Measurements from ENCODE around the gene TLCD3A. TPM values are rescaled to one million over a fixed set of nuclear protein-coding genes. Genes with fewer than 3 reads are reported as not detected.

Gene TLCD3A
- total RNA-seq = 19.8 and 20.2 TPM in 2 replicates

DNA sequence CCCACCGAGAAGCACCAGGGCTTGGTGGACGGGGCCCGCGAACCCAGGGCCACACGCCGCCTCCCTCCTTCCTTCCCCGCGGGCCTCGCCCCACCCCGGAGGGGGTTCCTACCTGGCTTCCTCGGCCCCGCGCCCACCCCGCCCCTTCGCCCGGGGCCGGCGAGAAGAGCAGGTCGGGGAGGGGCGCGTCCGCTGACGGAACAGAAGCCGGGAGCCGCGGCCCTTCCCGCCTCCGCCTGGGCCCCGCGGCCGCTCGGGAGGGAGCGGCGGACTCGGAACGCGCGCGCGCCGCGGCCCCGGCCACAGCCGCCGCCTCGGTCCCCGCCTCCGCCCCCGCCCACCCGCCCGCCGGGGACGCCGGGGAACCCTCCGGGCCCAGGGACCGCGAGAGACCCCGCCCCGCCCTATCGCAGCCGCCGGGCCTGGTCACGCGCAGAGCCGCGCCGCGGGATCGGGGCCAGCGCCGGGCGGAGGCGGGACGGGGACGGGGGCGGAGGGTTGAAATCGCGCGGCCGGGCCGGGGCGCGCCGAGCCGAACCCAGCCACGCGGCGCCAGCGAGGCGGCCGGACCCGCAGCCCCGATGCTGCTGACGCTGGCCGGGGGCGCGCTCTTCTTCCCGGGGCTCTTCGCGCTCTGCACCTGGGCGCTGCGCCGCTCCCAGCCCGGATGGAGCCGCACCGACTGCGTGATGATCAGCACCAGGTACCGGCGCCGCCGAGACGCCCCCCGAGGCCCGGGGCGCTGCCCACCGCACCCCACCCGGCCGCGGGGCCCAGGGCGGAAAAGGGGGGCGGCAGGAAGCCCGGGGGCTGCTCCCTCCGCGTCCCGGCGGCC lies at the start of gene TLCD3A:
TLCD3A (plus strand) TSS at position 530 of the 835 bp plus-strand sequence; CDS start at position 582, 52 bp downstream.

DNA sequence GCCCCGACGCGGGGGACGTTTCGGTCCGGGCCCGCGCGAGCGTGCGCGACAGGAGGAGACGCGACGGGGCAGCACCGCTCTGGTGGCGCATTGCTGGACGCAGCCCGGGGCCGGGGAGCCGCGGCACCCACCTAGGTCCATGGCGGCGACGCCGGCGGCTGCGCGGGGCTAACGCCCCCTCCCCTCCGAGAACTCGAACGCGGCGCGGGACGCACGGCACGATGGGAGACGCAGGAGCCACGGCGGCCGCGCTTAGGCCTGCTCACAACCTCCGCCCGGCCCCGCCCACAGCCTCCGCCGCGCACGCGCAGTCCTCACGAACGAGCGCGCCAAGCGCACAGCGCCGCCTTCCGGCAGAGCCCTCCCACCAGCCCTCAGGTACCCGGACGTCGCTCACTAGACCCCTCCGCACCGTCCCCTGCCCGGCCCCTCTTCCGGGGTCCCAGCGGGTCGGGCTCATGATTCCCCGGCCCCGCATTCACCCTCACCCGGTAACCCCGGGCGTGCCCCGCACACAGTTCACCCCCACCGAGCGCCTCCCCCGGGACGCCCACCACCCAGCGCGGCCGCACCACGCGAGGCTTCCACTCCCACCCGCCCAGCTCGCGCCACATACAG lies 19.7 kb downstream of the TLCD3A start, which contains the start of gene GEMIN4:
GEMIN4 (minus strand) TSS at position 263 of the 618 bp plus-strand sequence; CDS start at position 141, 122 bp downstream.

DNA sequence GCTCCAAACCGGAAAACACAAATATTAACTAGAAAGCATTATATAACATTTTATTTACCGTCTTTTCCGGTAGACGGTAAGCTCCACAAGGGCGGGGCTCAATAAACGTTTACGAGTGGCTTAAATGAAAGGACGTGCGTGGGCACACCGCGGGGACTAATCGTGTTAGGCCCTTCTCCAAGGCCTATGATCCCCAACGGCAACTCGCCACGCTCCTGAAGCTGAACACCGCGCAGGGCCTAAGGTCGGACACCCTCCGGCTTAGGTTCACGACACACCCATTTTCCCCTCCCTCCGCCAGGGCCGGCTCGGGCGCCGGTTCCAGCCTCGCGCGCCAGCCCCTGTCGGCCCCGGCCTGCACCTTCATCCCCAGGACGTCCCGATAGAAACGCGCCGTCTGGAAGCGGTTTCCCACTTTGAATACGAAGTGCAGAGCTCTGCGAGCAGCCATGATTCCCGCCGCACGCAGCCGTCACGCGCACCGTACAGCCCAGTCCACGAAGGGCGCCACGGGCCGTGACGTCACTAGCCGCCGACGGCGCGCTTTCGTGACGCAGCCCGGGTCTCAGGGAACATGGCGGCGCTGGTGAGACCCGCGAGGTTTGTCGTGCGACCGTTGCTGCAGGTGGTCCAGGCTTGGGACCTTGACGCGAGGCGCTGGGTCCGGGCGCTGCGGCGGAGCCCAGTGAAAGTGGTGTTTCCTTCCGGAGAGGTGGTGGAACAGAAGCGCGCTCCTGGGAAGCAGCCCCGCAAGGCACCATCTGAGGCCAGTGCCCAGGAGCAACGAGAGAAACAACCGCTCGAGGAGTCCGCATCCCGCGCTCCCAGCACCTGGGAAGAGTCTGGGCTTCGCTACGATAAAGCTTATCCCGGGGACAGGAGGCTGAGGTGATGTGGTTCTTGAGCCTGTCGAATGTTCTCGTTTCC lies 49.7 kb downstream of the TLCD3A start, which contains the start of the genes GLOD4 and MRM3:
GLOD4 (minus strand) TSS at position 476 of the 927 bp plus-strand sequence; CDS start at position 451, 25 bp downstream.
MRM3 (plus strand) TSS at position 549 of the 927 bp plus-strand sequence; CDS start at position 575, 26 bp downstream.

Other genes with a start within 250 kb of the TLCD3A start
- 31.5 and 31.7 TPM in 2 replicates for gene VPS53, start 17.8 kb upstream of the TLCD3A start, total RNA-seq
- 23.7 and 30.3 TPM in 2 replicates for gene GEMIN4, start 19.7 kb downstream of the TLCD3A start, total RNA-seq
- gene GLOD4, start 49.7 kb downstream of the TLCD3A start, total RNA-seq = 56.4 and 59.3 TPM in 2 replicates
- 26.8 and 32.3 TPM in 2 replicates for gene MRM3, start 49.8 kb downstream of the TLCD3A start, total RNA-seq
- gene NXN, start 247.2 kb downstream of the TLCD3A start, total RNA-seq = 33.6 and 45.7 TPM in 2 replicates